ENCODE data around the gene PPM1L. TPM values are rescaled to one million over a fixed set of nuclear protein-coding genes. Genes with fewer than 3 reads are reported as not detected.

The PPM1L gene
- total RNA-seq, 1 experiment from 2014 or later = 7.3 TPM

DNA sequence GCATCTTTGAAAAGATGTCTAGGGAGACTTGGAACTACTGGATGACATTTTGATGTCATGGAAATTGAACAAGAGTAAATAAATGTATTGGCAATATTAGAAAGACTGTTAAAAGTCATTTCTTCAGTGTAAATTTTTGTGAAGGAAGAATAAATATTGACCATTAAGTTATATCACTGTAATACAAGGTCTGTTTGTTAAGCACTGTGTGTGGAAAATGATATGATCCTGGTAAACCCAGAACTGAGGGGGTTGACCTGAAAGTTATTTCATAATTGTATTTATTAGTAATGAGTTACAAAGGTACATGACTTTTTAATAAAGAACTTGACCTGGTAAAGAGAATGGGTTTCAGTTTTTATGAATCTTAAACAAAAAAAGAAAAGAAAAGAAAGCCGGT, 242.6 kb downstream of the PPM1L start:
- H3K27me3 Mint-ChIP-seq (ENCODE audit: low read depth) = no peaks in the 10 kb centered on the region
- TF ChIP-seq, protein P1, sequence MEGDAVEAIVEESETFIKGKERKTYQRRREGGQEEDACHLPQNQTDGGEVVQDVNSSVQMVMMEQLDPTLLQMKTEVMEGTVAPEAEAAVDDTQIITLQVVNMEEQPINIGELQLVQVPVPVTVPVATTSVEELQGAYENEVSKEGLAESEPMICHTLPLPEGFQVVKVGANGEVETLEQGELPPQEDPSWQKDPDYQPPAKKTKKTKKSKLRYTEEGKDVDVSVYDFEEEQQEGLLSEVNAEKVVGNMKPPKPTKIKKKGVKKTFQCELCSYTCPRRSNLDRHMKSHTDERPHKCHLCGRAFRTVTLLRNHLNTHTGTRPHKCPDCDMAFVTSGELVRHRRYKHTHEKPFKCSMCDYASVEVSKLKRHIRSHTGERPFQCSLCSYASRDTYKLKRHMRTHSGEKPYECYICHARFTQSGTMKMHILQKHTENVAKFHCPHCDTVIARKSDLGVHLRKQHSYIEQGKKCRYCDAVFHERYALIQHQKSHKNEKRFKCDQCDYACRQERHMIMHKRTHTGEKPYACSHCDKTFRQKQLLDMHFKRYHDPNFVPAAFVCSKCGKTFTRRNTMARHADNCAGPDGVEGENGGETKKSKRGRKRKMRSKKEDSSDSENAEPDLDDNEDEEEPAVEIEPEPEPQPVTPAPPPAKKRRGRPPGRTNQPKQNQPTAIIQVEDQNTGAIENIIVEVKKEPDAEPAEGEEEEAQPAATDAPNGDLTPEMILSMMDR (conservative IDR thresholded peaks at IDR 0.05) = no peak
- Histone ChIP-seq H3K4ac (ENCODE audit: low read depth, low read length) (no peak overlapping the region), H3K27ac (ENCODE audit: insufficient read length, low read depth, low read length) (no peak overlapping the region), H2AK5ac (ENCODE audit: insufficient read length, low read length) (no peak overlapping the region), H3K9me3 (ENCODE audit: control insufficient read depth, low read depth, low read length) (no peaks in the 10 kb centered on the region), H3K79me1 (ENCODE audit: insufficient read depth, low read depth, low read length, poor library complexity, severe bottlenecking) (no peaks in the 10 kb centered on the region), H2BK5ac (ENCODE audit: insufficient read length, low read length) (no peak overlapping the region), H3K23ac (ENCODE audit: insufficient read length, low read depth, low read length) (no peak overlapping the region), H4K91ac (ENCODE audit: insufficient read length, low read depth, low read length) (no peak overlapping the region), H3K14ac (ENCODE audit: insufficient read depth, low read length) (no peak overlapping the region), H4K8ac (replicated peaks; ENCODE audit: insufficient read length, low read depth, low read length) (no peak overlapping the region), H3K79me2 (ENCODE audit: insufficient read depth, low read length) (no peaks in the 10 kb centered on the region), H3K4me1 (ENCODE audit: insufficient read depth, low read length) (no peaks in the 10 kb centered on the region), H3K9ac (ENCODE audit: extremely low read depth, insufficient read length, low read length) (no peak overlapping the region), H2BK120ac (ENCODE audit: low read depth, low read length, poor library complexity, severe bottlenecking) (no peak overlapping the region), H3K23me2 (ENCODE audit: insufficient read length, low read depth, low read length, poor library complexity, severe bottlenecking) (no peaks in the 10 kb centered on the region), H3K56ac (ENCODE audit: insufficient read length, low read depth, low read length) (no peak overlapping the region), H4K20me1 (ENCODE audit: control insufficient read depth, insufficient read depth, insufficient read length) (no peaks in the 10 kb centered on the region), H2AFZ (ENCODE audit: low read length) (no peak overlapping the region), H3K27me3 (ENCODE audit: insufficient read depth, low read length) (no peaks in the 10 kb centered on the region), H2BK12ac (ENCODE audit: insufficient read length, low read depth, low read length) (no peak overlapping the region), H3K18ac (ENCODE audit: insufficient read length, low read depth, low read length) (no peak overlapping the region), H3T11ph (ENCODE audit: low read length) (no peak overlapping the region), H3K4me2 (ENCODE audit: insufficient read depth, insufficient read length, low read length) (no peak overlapping the region), H4K5ac (ENCODE audit: insufficient read length, low read depth, low read length) (no peak overlapping the region), H2BK20ac (ENCODE audit: low read depth, low read length, poor library complexity, severe bottlenecking) (no peak overlapping the region), H2BK15ac (ENCODE audit: low read depth, low read length) (no peak overlapping the region)
- no CpG with 5 or more reads among the region's 1 CpG for WGBS (ENCODE audit: extremely low coverage, insufficient read length, low lambda C conversion rate)
- peaks cover 0 to 8% of the 10 kb centered on the region in 2 experiments; a peak in 4 of 5 replicates for H3K9me3 Mint-ChIP-seq
- no peak for DNase-seq
- H3K4me3 Mint-ChIP-seq = no peak overlapping the region
- no peak overlapping the region for H3K27ac Mint-ChIP-seq
- H3K4me1 Mint-ChIP-seq = peaks cover 8 to 9% of the 10 kb centered on the region in 2 experiments; a peak in 3 of 4 replicates
- H3K36me3 Mint-ChIP-seq (ENCODE audit: insufficient read depth in 1 of 3, low read depth in 3 of 3) = peaks cover 0 to 4% (median 3%) of the 10 kb centered on the region in 3 experiments; a peak in 4 of 7 replicates
